GM12801 (cell line): ENCODE data around the gene CILP2.

Experiments used
- CTCF ChIP-seq: IDR thresholded peaks from one replicate; pipeline ENCODE4 v1.5.1; 2011; ENCODE audit warnings: control low read depth; ENCODE audit not compliant: insufficient read length; ENCODE audit errors: extremely low read depth

CILP2 gene

GRCh38 chr19:19501798-19502197, 36.3 kb upstream of the CILP2 start:
- no peak for TF ChIP-seq CTCF

GRCh38 chr19:19502281-19502680, 35.8 kb upstream of the CILP2 start:
- no peak for TF ChIP-seq CTCF

GRCh38 chr19:19502808-19503602, 35.1 kb upstream of the CILP2 start:
- no peak for TF ChIP-seq CTCF

- TF ChIP-seq CTCF = no peak
These were observed 33.1 kb upstream of the CILP2 start for GRCh38 chr19:19504754-19505668.

GRCh38 chr19:19505669-19506326, 32.3 kb upstream of the CILP2 start:
- TF ChIP-seq CTCF = no peak

- no peak for TF ChIP-seq CTCF
These were observed 31.5 kb upstream of the CILP2 start for GRCh38 chr19:19506592-19506991.

- no peak for TF ChIP-seq CTCF
These were observed 30.7 kb upstream of the CILP2 start for GRCh38 chr19:19507354-19507753.
